Measurements from ENCODE around the gene RPUSD3. TPM values are rescaled to one million over a fixed set of nuclear protein-coding genes. Genes with fewer than 3 reads are reported as not detected.

Gene RPUSD3
- total and polyA plus RNA-seq, 2 of the 4 experiments (the other 2 are of a cell fraction), result 30.3 to 49.4 TPM

GRCh38 chr3:9837701-9838582 is 5.9 kb downstream of the RPUSD3 start:
- Histone ChIP-seq H2BK120ac (ENCODE audit: low read depth, low read length) (no peak overlapping the region), H2AK5ac (ENCODE audit: low read depth, low read length) (no peak overlapping the region), H3K27ac (ENCODE audit: insufficient read depth, low read length) (no peak overlapping the region), H3K23ac (ENCODE audit: low read depth, low read length) (no peak overlapping the region), H3K9me1 (ENCODE audit: insufficient read depth, low read length) (no peaks in the 10 kb centered on the region), H3K18ac (ENCODE audit: low read depth, low read length) (no peak overlapping the region), H2BK20ac (ENCODE audit: low read depth, low read length) (no peak overlapping the region), H4K91ac (ENCODE audit: insufficient read depth, low read depth, low read length) (no peak overlapping the region), H4K20me1 (ENCODE audit: insufficient read depth, low read length) (no peaks in the 10 kb centered on the region; the same call in 1 of the 2 replicates), H4K8ac (ENCODE audit: low read depth in 2 of 2, low read length in 2 of 2) (no peak overlapping the region), H2AK9ac (replicated peaks; ENCODE audit: low read depth, low read length, poor library complexity) (peak overlapping the region; percentile 52), H3K9ac (ENCODE audit: low read depth, low read length) (no peak overlapping the region), H3K4me1 (ENCODE audit: control insufficient read depth, insufficient read depth, low read length) (no peaks in the 10 kb centered on the region), H3K4ac (ENCODE audit: low read depth, low read length) (no peak overlapping the region), H3K27me3 (ENCODE audit: control insufficient read depth, insufficient read depth, low read length) (no peaks in the 10 kb centered on the region), H2BK15ac (ENCODE audit: low read depth, low read length) (no peak overlapping the region), H2BK5ac (ENCODE audit: low read depth, low read length, poor library complexity, severe bottlenecking) (no peak overlapping the region), H3K4me3 (ENCODE audit: insufficient read depth, low read depth, low read length) (no peak overlapping the region), H3K36me3 (ENCODE audit: control insufficient read depth, insufficient read depth, low read length) (peaks cover 53% of the 10 kb centered on the region), H4K5ac (ENCODE audit: low read depth, low read length) (no peak overlapping the region), H3K56ac (ENCODE audit: extremely low read depth, insufficient read depth, low read length) (no peak overlapping the region), H3K4me2 (ENCODE audit: low read depth, low read length) (no peak overlapping the region), H3K14ac (replicated peaks; ENCODE audit: low read depth, low read length) (no peak overlapping the region), H3K79me1 (ENCODE audit: low read depth in 1 of 2, low read length in 2 of 2) (peaks cover 9 to 17% of the 10 kb centered on the region in 2 experiments), H3K9me3 (ENCODE audit: control insufficient read depth, insufficient read depth, low read length) (no peaks in the 10 kb centered on the region), H2AFZ (replicated peaks; ENCODE audit: low read length, poor library complexity) (no peak overlapping the region)
- ATAC-seq (ENCODE audit: low read depth), result no peak
- WGBS, 2 experiments (ENCODE audit: extremely low coverage in 2 of 2, insufficient read length in 1 of 2), result 100% methylated on average over 5 of the region's 12 CpGs; no CpG with 5 or more reads in 1 of the 2 experiments
- intact Hi-C loops (cut with micrococcal nuclease) (no loop called here), dilution Hi-C loops (cut with HindIII; ENCODE audit: low sequenced_read_pairs, unreplicated experiment) (no loop called here), in situ Hi-C loops (cut with MboI; ENCODE audit: low sequenced_read_pairs) (no loop called here)
- ChIA-PET CTCF (no interaction called here), POLR2A (ENCODE audit: unreplicated experiment) (interaction anchor here (0.6 kb wide), 1 partner anchor 1972 kb away, joined by 7 read pairs; no protein-coding TSS in a partner anchor)
- no peak for DNase-seq
- BruUV-seq (replicated peaks), result no TSS peak
- no peak for TF ChIP-seq RFX5 (IDR thresholded peaks at IDR 0.05; ENCODE audit: low read depth, low read length)
- TF ChIP-seq MAZ (IDR thresholded peaks at IDR 0.05; ENCODE audit: borderline replicate concordance, low read depth, low read length), result no peak
- no peak for TF ChIP-seq CEBPB (IDR thresholded peaks at IDR 0.05; ENCODE audit: low read depth, low read length)
- no peak for TF ChIP-seq MAFK (IDR thresholded peaks at IDR 0.05; ENCODE audit: low read depth, low read length)
- no peak for TF ChIP-seq MXI1 (IDR thresholded peaks at IDR 0.05; ENCODE audit: borderline replicate concordance, low read depth, low read length)
- TF ChIP-seq POLR2A (IDR thresholded peaks at IDR 0.05; ENCODE audit: low read depth, low read length), result no peak
- no peak for TF ChIP-seq RAD21 (IDR thresholded peaks at IDR 0.05; ENCODE audit: low read length)
- TF ChIP-seq SMC3 (IDR thresholded peaks at IDR 0.05; ENCODE audit: low read depth, low read length), result no peak
- no peak for TF ChIP-seq FOS (IDR thresholded peaks at IDR 0.05; ENCODE audit: low read depth, low read length)
- TF ChIP-seq, protein P1, sequence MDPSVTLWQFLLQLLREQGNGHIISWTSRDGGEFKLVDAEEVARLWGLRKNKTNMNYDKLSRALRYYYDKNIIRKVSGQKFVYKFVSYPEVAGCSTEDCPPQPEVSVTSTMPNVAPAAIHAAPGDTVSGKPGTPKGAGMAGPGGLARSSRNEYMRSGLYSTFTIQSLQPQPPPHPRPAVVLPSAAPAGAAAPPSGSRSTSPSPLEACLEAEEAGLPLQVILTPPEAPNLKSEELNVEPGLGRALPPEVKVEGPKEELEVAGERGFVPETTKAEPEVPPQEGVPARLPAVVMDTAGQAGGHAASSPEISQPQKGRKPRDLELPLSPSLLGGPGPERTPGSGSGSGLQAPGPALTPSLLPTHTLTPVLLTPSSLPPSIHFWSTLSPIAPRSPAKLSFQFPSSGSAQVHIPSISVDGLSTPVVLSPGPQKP (IDR thresholded peaks at IDR 0.05; ENCODE audit: borderline replicate concordance, low read depth, low read length), result no peak
- no peak for TF ChIP-seq NFE2L2 (IDR thresholded peaks at IDR 0.05; ENCODE audit: low read depth, low read length)
- TF ChIP-seq RCOR1 (IDR thresholded peaks at IDR 0.05; ENCODE audit: insufficient replicate concordance, low read length), result no peak
- TF ChIP-seq USF2 (IDR thresholded peaks at IDR 0.05; ENCODE audit: low read depth, low read length), result no peak
- no peak for TF ChIP-seq CHD1 (IDR thresholded peaks at IDR 0.05; ENCODE audit: low read depth, low read length)
- TF ChIP-seq BHLHE40 (IDR thresholded peaks at IDR 0.05; ENCODE audit: low read depth, low read length), result no peak
